Stimulated activated CD4-positive, alpha-beta T cell treated with anti-CD3 and anti-CD28 coated beads, TNF-alpha, amount 100 ng/mL, for 1 hour (primary cell): ENCODE results near the gene NUTM2D.
"Not testable (repeated sequence)": the region's sequence is repeated elsewhere in the genome, so short reads cannot be mapped to it uniquely, and the experiment has no call there.

Experiments used
- DNase-seq, 3 donors: peaks; one replicate each; pipeline ENCODE4 v3.0.0-alpha.2; 2020; ENCODE audit warnings: low read depth in 3 of 3, low spot score in 1 of 3

NUTM2D gene

GRCh38 chr10:87374091-87374490 is 16.5 kb downstream of the NUTM2D start:
- DNase-seq, result not testable (repeated sequence)

GRCh38 chr10:87379115-87379514 is 21.6 kb downstream of the NUTM2D start:
- DNase-seq, result not testable (repeated sequence)

- not testable (repeated sequence) for DNase-seq
Measured at GRCh38 chr10:87383149-87383857, 25.8 kb downstream of the NUTM2D start.

GRCh38 chr10:87384283-87384682 is 26.7 kb downstream of the NUTM2D start:
- DNase-seq, result not testable (repeated sequence)

- DNase-seq, result not testable (repeated sequence)
Measured at GRCh38 chr10:87385762-87386360, 28.3 kb downstream of the NUTM2D start.

GRCh38 chr10:87391360-87391759 is 33.8 kb downstream of the NUTM2D start:
- not testable (repeated sequence) for DNase-seq

- DNase-seq, result not testable (repeated sequence)
Measured at GRCh38 chr10:87396206-87396605, 38.7 kb downstream of the NUTM2D start.

GRCh38 chr10:87398436-87398835 is 40.9 kb downstream of the NUTM2D start:
- DNase-seq, result not testable (repeated sequence)

GRCh38 chr10:87407516-87408467 is 50.2 kb downstream of the NUTM2D start:
- DNase-seq, result peak in 1 of 3 donors; percentile 1

- DNase-seq, result not testable (repeated sequence)
Measured at GRCh38 chr10:87413921-87414320, 56.4 kb downstream of the NUTM2D start.
